GM21528 (cell line): ENCODE results near the gene PRDM12.

Experiments used
- ATAC-seq: cut with Tn5 transposase; IDR thresholded peaks from one replicate; pipeline ENCODE4 v1.9.1; 2021; ENCODE audit warnings: mild to moderate bottlenecking, moderate library complexity; ENCODE audit not compliant: unreplicated experiment, low FRiP score

Gene PRDM12

GRCh38 chr9:130687615-130688014 lies 23.2 kb downstream of the PRDM12 start:
- no peak for ATAC-seq

- no peak for ATAC-seq
These were observed 23.7 kb downstream of the PRDM12 start for GRCh38 chr9:130688072-130688471.

GRCh38 chr9:130689572-130689936 lies 25.2 kb downstream of the PRDM12 start:
- ATAC-seq = no peak

GRCh38 chr9:130689937-130690700 lies 25.7 kb downstream of the PRDM12 start:
- no peak for ATAC-seq

GRCh38 chr9:130692321-130692720 lies 27.9 kb downstream of the PRDM12 start:
- no peak for ATAC-seq

GRCh38 chr9:130693101-130693425 lies 28.7 kb downstream of the PRDM12 start:
- ATAC-seq = peak; percentile 10

- peak; percentile 89 for ATAC-seq
These were observed 29.2 kb downstream of the PRDM12 start, which contains the start of gene EXOSC2 for GRCh38 chr9:130693426-130694191. EXOSC2 (plus strand) TSS chr9:130693780; CDS start chr9:130693792, 12 bp downstream.

GRCh38 chr9:130694205-130694604 lies 29.8 kb downstream of the PRDM12 start:
- no peak for ATAC-seq

GRCh38 chr9:130696139-130696650 lies 31.8 kb downstream of the PRDM12 start:
- no peak for ATAC-seq

- no peak for ATAC-seq
These were observed 32.6 kb downstream of the PRDM12 start for GRCh38 chr9:130696996-130697395.

GRCh38 chr9:130698514-130698913 lies 34.1 kb downstream of the PRDM12 start:
- ATAC-seq = no peak

- no peak for ATAC-seq
These were observed 34.7 kb downstream of the PRDM12 start for GRCh38 chr9:130699047-130699446.

- no peak for ATAC-seq
These were observed 36.9 kb downstream of the PRDM12 start for GRCh38 chr9:130701059-130702022.

GRCh38 chr9:130703501-130703900 lies 39.1 kb downstream of the PRDM12 start:
- ATAC-seq = no peak

GRCh38 chr9:130707225-130707976 lies 43.0 kb downstream of the PRDM12 start:
- ATAC-seq = no peak

GRCh38 chr9:130710822-130711352 lies 46.5 kb downstream of the PRDM12 start:
- no peak for ATAC-seq

GRCh38 chr9:130711469-130711868 lies 47.1 kb downstream of the PRDM12 start:
- ATAC-seq = no peak

- peak; percentile 93 for ATAC-seq
These were observed 48.3 kb downstream of the PRDM12 start for GRCh38 chr9:130712564-130713285.
